Measurements from ENCODE around the gene HECA. TPM values are rescaled to one million over a fixed set of nuclear protein-coding genes. Genes with fewer than 3 reads are reported as not detected.
"Not testable (repeated sequence)": the region's sequence is repeated elsewhere in the genome, so short reads cannot be mapped to it uniquely, and the experiment has no call there.

Gene HECA
- total RNA-seq, 1 donor from 2014 or later = 38.3 TPM

GRCh38 chr6:139117734-139118133 lies 17.1 kb upstream of the HECA start:
- H3K27ac Mint-ChIP-seq = no peak overlapping the region
- DNase-seq = no peak
- POLR2A ChIA-PET = interaction anchor here (0.6 kb wide), 1 partner anchor 14 kb away, joined by 4 read pairs; no protein-coding TSS in a partner anchor
- no peaks in the 10 kb centered on the region for H3K27me3 Mint-ChIP-seq
- H3K4me3 Mint-ChIP-seq = no peak overlapping the region
- H3K4me1 Mint-ChIP-seq = peaks cover 2% of the 10 kb centered on the region
- TF ChIP-seq CTCF (IDR thresholded peaks at IDR 0.05) = no peak
- H3K36me3 Mint-ChIP-seq (ENCODE audit: low read depth) = no peaks in the 10 kb centered on the region
- CTCF ChIA-PET = interaction anchor here (1.2 to 1.7 kb wide), 3 partner anchors 36 to 247 kb away, joined by 3 read pairs; no protein-coding TSS in a partner anchor
- peaks cover 18% of the 10 kb centered on the region for H3K9me3 Mint-ChIP-seq
- intact Hi-C loops (cut with micrococcal nuclease) = no loop called here
- ATAC-seq (ENCODE audit: low read depth) = no peak

- CTCF ChIA-PET = no interaction called here
These were observed 15.3 kb upstream of the HECA start for GRCh38 chr6:139119552-139119951.

GRCh38 chr6:139122823-139123222 lies 12.1 kb upstream of the HECA start:
- DNase-seq; ATAC-seq (ENCODE audit: low read depth); intact Hi-C loops (cut with micrococcal nuclease); H3K27me3 Mint-ChIP-seq; H3K36me3 Mint-ChIP-seq (ENCODE audit: low read depth): not testable (repeated sequence)
- Mint-ChIP-seq H3K4me1 (peaks cover 36% of the 10 kb centered on the region), H3K27ac (peak overlapping the region; percentile 59), H3K4me3 (peak overlapping the region; percentile 1), H3K9me3 (peaks cover 15% of the 10 kb centered on the region)
- CTCF ChIA-PET = interaction anchor here (0.9 to 3.1 kb wide), 4 partner anchors 96 to 247 kb away, joined by 4 to 38 read pairs (median 4); no protein-coding TSS in a partner anchor
- POLR2A ChIA-PET = interaction anchor here (0.6 kb wide), 1 partner anchor 10 kb away, joined by 4 read pairs; no protein-coding TSS in a partner anchor

More at GRCh38 chr6:139119552-139119951, 15.3 kb upstream of the HECA start:
- no peak for TF ChIP-seq CTCF (IDR thresholded peaks at IDR 0.05)
- no peaks in the 10 kb centered on the region for H3K36me3 Mint-ChIP-seq (ENCODE audit: low read depth)
- DNase-seq (no peak), ATAC-seq (ENCODE audit: low read depth) (no peak)
- H3K4me3 Mint-ChIP-seq = no peak overlapping the region
- H3K4me1 Mint-ChIP-seq = peaks cover 17% of the 10 kb centered on the region
- H3K9me3 Mint-ChIP-seq = peaks cover 18% of the 10 kb centered on the region
- H3K27ac Mint-ChIP-seq = no peak overlapping the region
- intact Hi-C loops (cut with micrococcal nuclease) = no loop called here
- no peaks in the 10 kb centered on the region for H3K27me3 Mint-ChIP-seq
- POLR2A ChIA-PET = no interaction called here

GRCh38 chr6:139124887-139125672 lies 9.8 kb upstream of the HECA start:
- no peak for TF ChIP-seq CTCF (IDR thresholded peaks at IDR 0.05)
- ATAC-seq (ENCODE audit: low read depth) (peak; percentile 100), DNase-seq (peak; percentile 42)
- intact Hi-C loops (cut with micrococcal nuclease) = loop anchor here (1.0 to 2.0 kb wide), 9 partner anchors 8 to 250 kb away; partner anchors contain the start of genes CITED2 and REPS1
- H3K36me3 Mint-ChIP-seq (ENCODE audit: low read depth) = no peaks in the 10 kb centered on the region
- ChIA-PET CTCF (interaction anchor here (0.6 to 3.1 kb wide), 18 partner anchors 8 to 309 kb away, joined by 3 to 38 read pairs (median 4); partner anchors contain the start of gene CITED2), POLR2A (interaction anchor here (0.6 to 2.4 kb wide), 9 partner anchors 9 to 265 kb away, joined by 3 to 16 read pairs (median 4); partner anchors contain the start of gene CITED2)
- H3K27me3 Mint-ChIP-seq = no peaks in the 10 kb centered on the region
- H3K4me1 Mint-ChIP-seq = peaks cover 38% of the 10 kb centered on the region
- peak overlapping the region; percentile 88 for H3K27ac Mint-ChIP-seq
- peaks cover 6% of the 10 kb centered on the region for H3K9me3 Mint-ChIP-seq
- H3K4me3 Mint-ChIP-seq = peak overlapping the region; percentile 62

- peaks cover 43% of the 10 kb centered on the region for H3K4me1 Mint-ChIP-seq
- ATAC-seq (ENCODE audit: low read depth) = no peak
- no peak overlapping the region for H3K4me3 Mint-ChIP-seq
- ChIA-PET CTCF (interaction anchor here (0.6 to 3.1 kb wide), 4 partner anchors 48 to 239 kb away, joined by 3 to 38 read pairs (median 16); no protein-coding TSS in a partner anchor), POLR2A (interaction anchor here (0.9 to 1.8 kb wide), 2 partner anchors 97 to 245 kb away, joined by 3 to 8 read pairs; no protein-coding TSS in a partner anchor)
- DNase-seq = no peak
- peak overlapping the region; percentile 30 for H3K27ac Mint-ChIP-seq
- intact Hi-C loops (cut with micrococcal nuclease) = no loop called here
- H3K36me3 Mint-ChIP-seq (ENCODE audit: low read depth) = no peaks in the 10 kb centered on the region
- H3K27me3 Mint-ChIP-seq = no peaks in the 10 kb centered on the region
- H3K9me3 Mint-ChIP-seq = no peaks in the 10 kb centered on the region
- TF ChIP-seq CTCF (IDR thresholded peaks at IDR 0.05) = no peak
These were observed 8.6 kb upstream of the HECA start for GRCh38 chr6:139126255-139126654.
